HepG2 (cell line): ENCODE results near the gene MED13L. TPM values are rescaled to one million over a fixed set of nuclear protein-coding genes. Genes with fewer than 3 reads are reported as not detected.

ENCODE experiments used
- ATAC-seq: fragments of 200-7000 bp; cut with Tn5 transposase; 3 replicates; pipeline ENCODE4 v1.9.1; 2020; ENCODE audit warnings: mild to moderate bottlenecking, moderate library complexity
- BruUV-seq: library from RNA; stranded (reverse); fragments of 400-500 nt; replicated peaks from 2 replicates; lab custom pipeline; 2021; lab: Mats Ljungman, UMichigan
- CTCF ChIA-PET: fragments of 300-600 bp; formaldehyde crosslinking; extraction: SDS; loops from one replicate; lab custom pipeline; 2021; ENCODE audit warnings: low total read pairs, inconsistent platforms, low intra/inter-chr PET ratio; lab: Yijun Ruan, JAX
- POLR2A ChIA-PET: fragments of 350-600 bp; sonication (Branson Sonifier 250); formaldehyde crosslinking; loops from one replicate; lab custom pipeline; 2020; ENCODE audit warnings: antibody characterized with exemption, inconsistent platforms; lab: Yijun Ruan, JAX
- DNase-seq: peaks from one replicate; pipeline ENCODE4 v3.0.0-alpha.2; 2015; ENCODE audit warnings: low spot score
- FAIRE-seq: peaks from 3 replicates; lab custom pipeline; 2011; peaks lifted over from hg19 to GRCh38; lab: Jason Lieb, UNC
- H2AFZ ChIP-seq: one replicate; pipeline ENCODE4 v1.6.1; 2011; ENCODE audit warnings: low read length, inconsistent platforms
- H3K27ac ChIP-seq: fragments of 300-600 bp; 3 replicates; pipeline ENCODE4 v1.8.0; 2011; ENCODE audit warnings: mixed run types, mild to moderate bottlenecking, mixed read lengths, low read length, inconsistent platforms; ENCODE audit not compliant: insufficient read depth; ENCODE audit errors: extremely low read length
- H3K27me3 ChIP-seq, 2 experiments: fragments of 200-600 bp in 1 of 2; 2 replicates in 1 of 2; 3 replicates in 1 of 2; pipeline versions ENCODE4 v1.6.0 to v1.8.0; 2011; ENCODE audit warnings: low read length in 2 of 2, mild to moderate bottlenecking in 2 of 2, moderate library complexity in 2 of 2, inconsistent platforms in 1 of 2; ENCODE audit not compliant: insufficient read depth in 2 of 2, control insufficient read depth in 1 of 2
- H3K36me3 ChIP-seq, 2 experiments: fragments of 200-600 bp in 1 of 2; replicated peaks in 1 of 2; 2 replicates in 1 of 2; 3 replicates in 1 of 2; pipeline versions ENCODE4 v1.5.1 to v1.8.0; 2011; ENCODE audit warnings: low read length in 2 of 2, inconsistent platforms in 1 of 2; ENCODE audit not compliant: insufficient read depth in 2 of 2, control insufficient read depth in 1 of 2
- H3K4me1 ChIP-seq: 2 replicates; pipeline ENCODE4 v1.5.1; 2012; ENCODE audit warnings: low read length, inconsistent platforms; ENCODE audit not compliant: insufficient read depth
- H3K4me2 ChIP-seq: 2 replicates; pipeline ENCODE4 v1.6.0; 2011; ENCODE audit warnings: low read depth, low read length, inconsistent platforms
- H3K4me3 ChIP-seq, 3 experiments: fragments of 200-600 bp in 1 of 3; sonication (generic), shearing (Covaris generic) in 1 of 3; replicated peaks in 1 of 3; 2 replicates each; pipeline ENCODE4 v1.5.1; 2011 to 2016; ENCODE audit warnings: low read length in 3 of 3, inconsistent platforms in 2 of 3, low read depth in 2 of 3, mild to moderate bottlenecking in 2 of 3, control low read depth in 1 of 3, mixed read lengths in 1 of 3; ENCODE audit not compliant: insufficient read depth in 1 of 3
- H3K79me2 ChIP-seq: one replicate; pipeline ENCODE4 v1.6.1; 2011; ENCODE audit warnings: low read length, inconsistent platforms; ENCODE audit not compliant: insufficient read depth
- H3K9ac ChIP-seq: 2 replicates; pipeline ENCODE4 v1.6.0; 2011; ENCODE audit warnings: mild to moderate bottlenecking, low read depth, low read length, inconsistent platforms; ENCODE audit not compliant: insufficient read depth
- H3K9me3 ChIP-seq: 2 replicates; pipeline ENCODE4 v1.5.1; 2012; ENCODE audit warnings: mild to moderate bottlenecking, low read length
- H4K20me1 ChIP-seq: 2 replicates; pipeline ENCODE4 v1.6.0; 2011; ENCODE audit warnings: inconsistent platforms, mild to moderate bottlenecking, low read length, moderate library complexity; ENCODE audit not compliant: insufficient read depth
- AFF4 ChIP-seq: sonication (generic); formaldehyde crosslinking; IDR thresholded peaks from 2 replicates; pipeline ENCODE4 v1.4.0; 2020; ENCODE audit warnings: missing genetic modification reagents
- FOSL2 ChIP-seq: sonication (generic); formaldehyde crosslinking; IDR thresholded peaks from 2 replicates; pipeline ENCODE4 v1.4.0; 2020; ENCODE audit warnings: missing genetic modification reagents
- ZFP82 ChIP-seq: sonication (generic); formaldehyde crosslinking; IDR thresholded peaks from 2 replicates; pipeline ENCODE4 v1.5.1; 2020; ENCODE audit warnings: mild to moderate bottlenecking, missing genetic modification reagents, borderline replicate concordance
- ZNF614 ChIP-seq: IDR thresholded peaks from 2 replicates; pipeline ENCODE4 v1.6.1; 2018; ENCODE audit warnings: missing biosample characterization, missing genetic modification reagents, inconsistent platforms, borderline replicate concordance
- WGBS: methylation state at CpG from one replicate; pipeline ENCODE4 v1.1.6; 2017; ENCODE audit warnings: low lambda C conversion rate; 5-methylcytosine and 5-hydroxymethylcytosine counted together
- in situ Hi-C: cut with HindIII; loops from 2 replicates; pipeline ENCODE4 v1.10.0; 2017; ENCODE audit warnings: low pct_unique_long_range_greater_than_20kb; ENCODE audit not compliant: extremely low pct_ligation_motif_present
- intact Hi-C: fragments of 100-400 bp; cut with micrococcal nuclease; formaldehyde crosslinking; loops from one replicate; pipeline ENCODE4 v1.10.0; 2022; ENCODE audit not compliant: unreplicated experiment
- polyA plus RNA-seq, 8 experiments: library from polyadenylated mRNA; depleted of rRNA in 3 of 8; stranded (reverse) in 7 of 8; unstranded in 1 of 8; fragments of >200 nt; fragmentation: Illumina TruSeq in 4 of 8; extraction: Trizol in 4 of 8; gene quantifications; 2 replicates each; pipeline versions ENCODE4 v1.2.1 to v1.2.3, GENCODE V29; 2011 to 2016; ENCODE audit warnings: low read depth in 4 of 8, missing spikeins in 1 of 8, mixed read lengths in 1 of 8; ENCODE audit not compliant: insufficient read depth in 1 of 8
- total RNA-seq, 5 experiments: library from RNA; depleted of rRNA; stranded (reverse); fragments of >200 nt; fragmentation: Illumina TruSeq; extraction: Trizol; gene quantifications; 2 replicates each; pipeline ENCODE4 v1.2.3, GENCODE V29; 2016; ENCODE audit warnings: low read depth in 1 of 5

MED13L gene
- total and polyA plus RNA-seq, 2 of the 13 experiments (the other 11 are each of a cell fraction or from before 2014, with no cell fraction given), result 24.8 to 38.9 TPM

DNA sequence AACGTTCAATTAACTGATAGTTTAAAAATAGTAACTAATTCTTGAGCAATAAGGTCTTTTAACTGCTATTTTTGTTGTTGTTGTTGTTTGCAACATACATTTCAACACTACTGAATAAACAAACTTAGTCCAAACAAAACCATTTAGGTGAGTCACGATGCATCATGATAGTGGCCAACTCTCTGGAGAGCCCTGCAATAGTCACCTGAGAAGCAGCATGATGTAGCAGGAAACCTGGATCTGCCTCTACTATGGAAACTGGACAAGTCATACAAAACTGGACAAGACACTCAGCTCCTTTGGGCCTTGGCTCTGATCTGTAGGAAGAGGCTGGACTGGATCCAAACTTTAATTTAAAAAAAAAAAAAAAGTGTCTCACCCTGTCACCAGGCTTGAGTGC, 117.3 kb downstream of the MED13L start:
- CTCF ChIA-PET, result no interaction called here

DNA sequence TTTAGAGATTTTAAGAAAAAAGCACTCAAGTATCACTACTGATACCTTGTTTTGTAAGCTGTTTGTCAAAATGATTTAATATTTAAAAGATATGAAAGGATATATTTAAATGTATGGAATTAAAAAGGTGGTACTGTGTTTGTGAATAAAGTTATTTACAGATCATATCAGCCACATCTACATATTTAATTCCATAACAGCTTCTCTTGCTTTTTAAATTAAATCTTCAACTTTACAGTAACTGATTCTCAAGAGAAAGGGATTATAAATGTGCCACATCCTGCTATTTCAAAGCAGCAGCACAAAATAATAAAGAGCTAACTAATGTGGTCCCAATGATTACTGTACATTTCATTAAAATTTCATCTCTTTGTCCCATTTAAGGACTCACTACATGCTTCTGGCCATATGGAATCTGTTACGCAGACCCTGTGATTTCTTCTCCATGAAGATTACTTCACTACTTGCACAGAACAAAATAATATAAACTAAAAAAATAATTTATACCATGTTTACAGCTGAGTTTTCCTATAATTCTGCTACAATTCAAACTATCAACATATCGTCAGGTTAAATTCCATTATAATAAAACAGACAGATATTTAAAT, 117.8 kb downstream of the MED13L start:
- CTCF ChIA-PET, result no interaction called here
- no peaks in the 10 kb centered on the region for H3K9me3 ChIP-seq
- DNase-seq, result no peak
- no peak overlapping the region for H2AFZ ChIP-seq
- H3K9ac ChIP-seq, result no peak overlapping the region
- TF ChIP-seq AFF4 (no peak), ZNF614 (no peak)
- TF ChIP-seq, all 625 proteins: peak for 0
- FAIRE-seq (no peak), ATAC-seq (no peak)
- Histone ChIP-seq H3K79me2 (peaks cover 27% of the 10 kb centered on the region), H3K4me1 (peaks cover 62% of the 10 kb centered on the region), H3K4me3 (no peak overlapping the region), H3K27me3 (no peaks in the 10 kb centered on the region), H3K36me3 (no peaks in the 10 kb centered on the region), H3K4me2 (no peak overlapping the region), H4K20me1 (0 out of 2 replicates have a peak, but pooled peaks cover 9% of the 10 kb centered on the region), H3K27ac (no peak overlapping the region)
- intact Hi-C loops (no loop called here), in situ Hi-C loops (no loop called here)
- no TSS peak for BruUV-seq
- POLR2A ChIA-PET, result no interaction called here
- 100% methylated on average over 2 of the region's 2 CpGs for WGBS

More for the DNA sequence above, 117.3 kb downstream of the MED13L start:
- Histone ChIP-seq H3K27ac (no peak overlapping the region), H3K4me1 (peaks cover 58% of the 10 kb centered on the region), H3K79me2 (peaks cover 27% of the 10 kb centered on the region), H3K36me3 (no peaks in the 10 kb centered on the region), H3K27me3 (no peaks in the 10 kb centered on the region), H3K9ac (no peak overlapping the region), H2AFZ (no peak overlapping the region), H4K20me1 (0 out of 2 replicates have a peak, but pooled peaks cover 9% of the 10 kb centered on the region), H3K9me3 (no peaks in the 10 kb centered on the region), H3K4me2 (no peak overlapping the region), H3K4me3 (no peak overlapping the region)
- in situ Hi-C loops (no loop called here), intact Hi-C loops (no loop called here)
- FAIRE-seq, result no peak
- ATAC-seq, result no peak
- BruUV-seq, result no TSS peak
- DNase-seq, result no peak
- TF ChIP-seq ZFP82 (no peak), FOSL2 (CRISPR knock-in tag) (0 out of 2 replicates have a peak, but pooled peaks have one; percentile 14)
- WGBS, result 88% methylated on average over 2 of the region's 2 CpGs
- POLR2A ChIA-PET, result no interaction called here
